ENCODE data around the gene JOSD2.
"Not testable (repeated sequence)": the region's sequence is repeated elsewhere in the genome, so short reads cannot be mapped to it uniquely, and the experiment has no call there.

Gene JOSD2

DNA sequence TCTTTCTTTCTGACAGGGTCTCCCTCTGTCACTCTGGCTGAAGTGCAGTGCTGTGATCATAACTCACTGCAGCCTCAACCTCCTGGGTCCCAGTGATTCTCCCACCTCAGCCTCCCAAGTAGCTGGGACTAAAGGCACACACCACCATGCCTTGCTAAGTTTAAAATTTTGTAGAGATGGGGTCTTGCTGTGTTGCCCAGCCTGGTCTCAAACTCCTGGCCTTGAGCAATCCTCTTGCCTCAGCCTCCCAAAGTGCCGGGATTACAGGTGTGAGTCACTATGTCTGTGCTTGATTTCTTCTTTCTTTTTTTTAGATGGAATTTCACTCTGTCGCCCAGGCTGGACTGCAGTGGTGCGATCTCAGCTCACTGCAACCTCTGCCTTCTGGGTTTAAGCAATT lies 17.1 kb upstream of the JOSD2 start:
- H3K9me3 Mint-ChIP-seq, H3K4me1 Mint-ChIP-seq, H3K4me3 Mint-ChIP-seq, H3K36me3 Mint-ChIP-seq, H3K27ac Mint-ChIP-seq, ATAC-seq: not testable (repeated sequence)
- H3K27me3 Mint-ChIP-seq, result peaks cover 50% of the 10 kb centered on the region

DNA sequence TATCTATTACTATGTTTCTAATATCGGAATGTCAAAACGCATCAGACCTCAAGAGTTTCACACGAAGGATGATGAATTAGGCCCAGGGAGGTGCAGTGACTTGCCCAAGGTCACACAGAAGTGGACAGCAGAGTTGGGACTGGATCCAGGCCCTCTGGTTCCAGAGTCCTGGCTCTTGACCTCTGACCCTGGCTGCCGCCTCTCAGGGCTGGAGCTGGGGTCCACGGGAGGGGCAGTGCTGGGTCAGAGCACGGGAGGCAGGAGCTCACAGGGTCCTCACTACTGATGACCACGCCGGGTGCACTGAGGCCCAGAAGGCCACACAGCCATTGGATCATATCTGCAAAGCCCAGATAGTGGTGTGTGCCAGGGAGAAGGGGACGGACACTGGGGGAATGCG lies 11.9 kb upstream of the JOSD2 start:
- ATAC-seq, result no peak
- Mint-ChIP-seq H3K4me1 (no peaks in the 10 kb centered on the region), H3K27me3 (peaks cover 7% of the 10 kb centered on the region), H3K36me3 (no peaks in the 10 kb centered on the region), H3K9me3 (no peaks in the 10 kb centered on the region), H3K4me3 (no peak overlapping the region), H3K27ac (no peak overlapping the region)

DNA sequence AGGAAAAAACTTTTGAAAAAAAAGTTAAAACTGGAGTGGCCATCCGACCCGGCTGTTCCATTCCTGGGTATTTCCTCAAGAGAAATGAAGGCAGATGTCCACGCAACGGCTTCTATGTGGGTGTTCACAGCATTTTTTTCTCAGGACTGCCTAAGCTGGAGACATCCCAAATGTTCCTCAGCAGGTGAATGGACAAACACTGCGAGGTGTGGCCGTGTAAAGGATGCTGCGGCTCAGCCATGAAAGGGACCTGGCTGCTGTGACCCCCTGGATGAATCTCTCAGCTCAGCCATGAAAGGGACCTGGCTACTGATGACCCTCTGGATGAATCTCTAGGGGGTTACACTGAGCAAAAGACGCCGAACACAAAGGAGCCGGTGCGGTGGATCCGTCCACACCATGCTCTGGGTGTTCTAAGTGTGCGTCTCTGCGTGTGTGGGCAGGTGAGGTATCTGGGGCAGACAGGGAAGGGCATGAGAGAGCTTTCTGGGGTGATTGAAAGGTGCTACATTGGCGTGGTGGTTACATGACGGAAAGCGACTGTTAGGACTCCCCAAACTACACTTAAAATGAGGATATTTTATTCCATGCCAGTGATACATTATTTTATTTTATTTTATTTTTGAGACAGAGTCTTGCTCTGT lies 10.0 kb upstream of the JOSD2 start:
- Mint-ChIP-seq H3K9me3 (no peaks in the 10 kb centered on the region), H3K4me3 (no peak overlapping the region), H3K36me3 (no peaks in the 10 kb centered on the region), H3K27ac (no peak overlapping the region), H3K4me1 (no peaks in the 10 kb centered on the region), H3K27me3 (peaks cover 5% of the 10 kb centered on the region)
- ATAC-seq, result no peak

DNA sequence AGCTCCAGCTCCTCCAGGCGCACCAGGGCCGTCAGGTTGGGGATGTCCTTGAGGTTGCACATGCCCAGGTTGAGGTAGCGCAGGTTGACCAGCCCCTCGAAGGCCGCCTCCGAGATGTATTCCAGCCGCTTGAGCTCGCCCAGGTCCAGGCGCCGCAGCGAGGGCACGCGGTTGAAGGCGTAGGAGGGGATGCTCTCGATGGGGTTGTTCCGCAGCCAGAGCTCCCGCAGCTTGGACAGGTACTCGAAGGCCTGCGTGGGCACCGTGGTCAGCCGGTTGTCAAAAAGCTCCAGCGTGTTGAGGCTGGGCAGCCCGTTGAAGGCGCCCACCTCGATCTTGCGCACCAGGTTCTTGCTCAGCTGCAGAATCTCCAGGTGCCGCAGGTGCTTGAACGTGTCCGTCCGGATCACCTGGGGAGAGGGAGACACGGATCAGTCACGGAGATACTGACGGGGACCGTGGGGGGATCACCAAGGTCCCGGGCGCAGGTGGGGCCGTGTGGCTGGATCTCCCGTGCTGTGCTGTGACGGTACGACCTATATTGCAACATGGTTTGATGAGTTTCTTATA lies 8.1 kb upstream of the JOSD2 start:
- Mint-ChIP-seq H3K27ac (no peak overlapping the region), H3K27me3 (peaks cover 19% of the 10 kb centered on the region), H3K9me3 (no peaks in the 10 kb centered on the region), H3K4me3 (no peak overlapping the region), H3K36me3 (no peaks in the 10 kb centered on the region), H3K4me1 (no peaks in the 10 kb centered on the region)
- ATAC-seq, result no peak

DNA sequence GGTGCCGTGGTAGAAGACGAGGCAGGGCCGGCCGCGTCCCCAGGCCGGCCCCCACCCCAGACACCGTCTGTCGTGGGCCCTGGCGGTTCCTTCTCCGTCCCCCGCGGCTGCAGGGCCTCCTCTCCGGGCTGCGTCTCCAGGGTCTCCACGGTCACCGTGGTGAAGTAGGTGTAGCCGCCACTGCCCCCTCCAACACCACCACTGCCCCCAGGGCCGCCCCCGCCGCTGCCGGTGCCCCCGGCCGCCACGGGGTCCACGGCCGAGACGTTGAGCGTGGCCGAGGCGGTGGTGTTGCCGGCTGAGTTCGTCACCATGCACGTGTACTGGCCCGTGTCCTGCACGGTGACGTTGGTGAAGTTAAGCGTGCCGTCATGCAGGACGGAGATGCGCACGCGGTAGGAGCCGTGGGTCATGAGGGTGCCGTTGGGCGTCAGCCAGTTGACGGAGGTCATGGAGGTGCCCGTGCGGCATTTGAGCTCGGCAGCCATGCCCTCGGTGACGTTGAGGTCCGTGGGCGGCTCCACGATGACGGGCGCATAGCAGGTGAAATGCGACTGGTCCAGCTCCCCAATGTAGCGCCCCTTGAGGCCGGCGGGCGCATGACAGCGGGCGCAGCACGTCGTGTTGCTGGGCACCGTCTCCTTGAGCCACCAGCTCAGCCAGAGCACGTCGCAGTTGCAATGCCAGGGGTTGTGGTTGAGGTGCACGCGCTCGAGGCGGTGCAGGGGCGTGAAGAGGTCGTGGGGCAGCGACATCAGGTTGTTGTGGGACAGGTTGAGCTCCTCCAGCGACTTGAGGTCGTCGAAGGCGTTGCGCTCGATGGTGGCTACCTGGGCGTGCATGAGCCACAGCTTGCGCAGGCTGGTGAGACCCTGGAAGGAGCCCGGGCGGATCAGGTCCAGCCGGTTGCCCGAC lies 7.4 kb upstream of the JOSD2 start:
- ATAC-seq, result peak; percentile 7
- Mint-ChIP-seq H3K9me3 (no peaks in the 10 kb centered on the region), H3K4me3 (no peak overlapping the region), H3K36me3 (no peaks in the 10 kb centered on the region), H3K27me3 (peaks cover 26% of the 10 kb centered on the region), H3K4me1 (no peaks in the 10 kb centered on the region), H3K27ac (no peak overlapping the region)

DNA sequence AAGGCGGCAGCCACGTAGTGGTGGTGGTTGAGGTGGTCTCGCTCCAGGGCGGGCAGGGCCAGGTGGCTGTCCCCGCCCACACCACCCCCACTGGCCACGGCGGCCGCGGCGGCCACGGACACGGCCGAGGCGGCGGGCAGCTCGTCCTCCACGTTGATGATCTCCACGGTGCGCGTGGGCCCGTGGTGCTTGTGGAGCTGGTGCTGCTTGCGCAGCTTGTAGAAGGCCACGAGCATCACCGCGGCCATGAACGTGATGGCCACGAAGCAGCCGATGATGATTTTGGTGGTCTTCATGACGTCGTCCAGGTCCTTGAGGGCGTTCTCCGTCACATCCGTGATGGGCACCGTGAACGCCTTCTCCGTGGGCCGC lies 6.7 kb upstream of the JOSD2 start:
- ATAC-seq, result no peak

DNA sequence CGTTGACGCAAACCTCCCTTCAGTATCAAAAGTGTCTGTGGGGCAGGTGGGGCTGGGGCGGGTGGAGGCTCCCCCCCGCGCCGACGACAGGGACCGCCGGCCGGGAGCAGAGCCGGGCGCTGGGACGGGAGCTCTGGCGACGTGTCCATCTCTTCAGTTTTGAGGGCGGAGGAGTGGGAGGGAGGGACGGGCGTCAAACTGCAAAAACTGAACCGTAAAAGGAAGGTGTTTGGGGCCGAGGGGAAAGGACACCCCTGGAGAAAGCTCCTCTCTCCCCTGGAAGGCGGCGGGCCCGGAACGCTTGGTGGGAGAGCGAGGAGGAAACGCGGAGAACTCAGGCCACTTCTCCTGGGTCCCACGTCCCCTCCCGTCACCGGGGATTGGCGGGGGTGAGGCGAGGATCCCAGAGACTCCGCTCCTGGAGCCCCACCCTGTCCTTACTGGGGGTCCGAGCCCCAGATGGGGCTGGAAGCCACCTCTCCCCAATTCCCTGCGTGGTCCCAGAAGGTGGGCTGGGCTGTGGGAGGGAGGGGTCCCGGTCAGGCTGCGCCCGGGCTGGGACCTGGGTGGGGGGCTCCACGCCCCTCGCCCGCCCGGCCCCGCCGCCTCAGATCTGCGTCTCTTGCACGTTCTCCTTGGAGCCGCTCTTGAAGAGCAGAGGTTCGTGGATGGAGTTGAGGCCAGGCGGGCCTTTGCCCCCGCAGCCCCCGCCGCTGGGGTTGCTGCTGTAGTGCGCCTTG lies 6.1 kb upstream of the JOSD2 start:
- no peaks in the 10 kb centered on the region for H3K4me1 Mint-ChIP-seq
- H3K27me3 Mint-ChIP-seq, result peaks cover 32% of the 10 kb centered on the region
- no peak overlapping the region for H3K4me3 Mint-ChIP-seq
- H3K27ac Mint-ChIP-seq, result no peak overlapping the region
- no peaks in the 10 kb centered on the region for H3K9me3 Mint-ChIP-seq
- no peaks in the 10 kb centered on the region for H3K36me3 Mint-ChIP-seq
- ATAC-seq, result no peak

More for the DNA sequence above, 6.7 kb upstream of the JOSD2 start:
- Mint-ChIP-seq H3K27ac (no peak overlapping the region), H3K4me1 (no peaks in the 10 kb centered on the region), H3K36me3 (no peaks in the 10 kb centered on the region), H3K9me3 (no peaks in the 10 kb centered on the region), H3K4me3 (no peak overlapping the region), H3K27me3 (peaks cover 32% of the 10 kb centered on the region)

DNA sequence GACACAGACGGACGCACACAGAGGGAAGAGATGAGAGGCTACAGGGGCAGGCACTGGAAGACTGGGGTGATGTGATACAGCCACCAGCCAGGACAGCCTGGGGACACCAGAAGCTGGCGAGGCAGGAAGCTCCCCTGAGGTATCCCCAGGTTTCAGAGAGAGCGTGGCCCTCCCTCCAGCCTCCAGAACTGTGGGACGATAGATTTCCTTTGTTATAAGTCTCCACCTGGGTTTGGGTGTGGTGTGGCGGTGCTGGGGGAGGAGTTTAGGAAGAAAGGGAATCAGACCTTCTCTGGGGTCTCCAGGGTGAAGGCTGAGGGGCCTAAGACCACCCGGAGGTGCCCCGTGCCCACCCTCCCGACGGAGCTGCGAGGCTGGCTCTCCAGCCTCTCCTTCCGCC lies 5.5 kb upstream of the JOSD2 start:
- H3K27me3 Mint-ChIP-seq, result peaks cover 32% of the 10 kb centered on the region
- H3K27ac Mint-ChIP-seq, result no peak overlapping the region
- H3K36me3 Mint-ChIP-seq, result no peaks in the 10 kb centered on the region
- peaks cover under 1% of the 10 kb centered on the region for H3K9me3 Mint-ChIP-seq
- ATAC-seq, result no peak
- peaks cover 6% of the 10 kb centered on the region for H3K4me1 Mint-ChIP-seq
- no peak overlapping the region for H3K4me3 Mint-ChIP-seq

DNA sequence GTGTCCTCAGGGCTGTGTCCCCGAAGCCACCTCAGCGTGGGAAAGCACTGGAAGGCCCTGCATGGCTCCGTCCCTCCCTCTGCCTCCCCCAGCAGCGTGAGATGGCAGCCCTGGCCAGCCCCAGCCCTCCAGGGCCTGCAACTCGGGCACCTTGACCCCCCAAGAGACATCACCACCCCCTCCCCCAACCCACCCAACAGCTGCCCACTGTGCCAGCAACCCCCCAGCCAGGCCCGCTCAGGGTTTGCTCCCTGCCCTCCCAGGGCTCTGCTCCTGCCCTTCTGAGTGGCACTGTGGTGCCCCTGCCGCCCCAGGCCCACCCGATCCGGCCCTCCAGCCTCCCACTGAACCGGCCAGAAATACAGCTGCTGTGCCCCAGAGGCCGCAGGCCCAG lies 4.2 kb upstream of the JOSD2 start:
- Mint-ChIP-seq H3K4me1 (peaks cover 17% of the 10 kb centered on the region), H3K27ac (no peak overlapping the region), H3K4me3 (no peak overlapping the region), H3K27me3 (peaks cover 32% of the 10 kb centered on the region), H3K36me3 (no peaks in the 10 kb centered on the region), H3K9me3 (peaks cover 2% of the 10 kb centered on the region)
- ATAC-seq, result no peak

DNA sequence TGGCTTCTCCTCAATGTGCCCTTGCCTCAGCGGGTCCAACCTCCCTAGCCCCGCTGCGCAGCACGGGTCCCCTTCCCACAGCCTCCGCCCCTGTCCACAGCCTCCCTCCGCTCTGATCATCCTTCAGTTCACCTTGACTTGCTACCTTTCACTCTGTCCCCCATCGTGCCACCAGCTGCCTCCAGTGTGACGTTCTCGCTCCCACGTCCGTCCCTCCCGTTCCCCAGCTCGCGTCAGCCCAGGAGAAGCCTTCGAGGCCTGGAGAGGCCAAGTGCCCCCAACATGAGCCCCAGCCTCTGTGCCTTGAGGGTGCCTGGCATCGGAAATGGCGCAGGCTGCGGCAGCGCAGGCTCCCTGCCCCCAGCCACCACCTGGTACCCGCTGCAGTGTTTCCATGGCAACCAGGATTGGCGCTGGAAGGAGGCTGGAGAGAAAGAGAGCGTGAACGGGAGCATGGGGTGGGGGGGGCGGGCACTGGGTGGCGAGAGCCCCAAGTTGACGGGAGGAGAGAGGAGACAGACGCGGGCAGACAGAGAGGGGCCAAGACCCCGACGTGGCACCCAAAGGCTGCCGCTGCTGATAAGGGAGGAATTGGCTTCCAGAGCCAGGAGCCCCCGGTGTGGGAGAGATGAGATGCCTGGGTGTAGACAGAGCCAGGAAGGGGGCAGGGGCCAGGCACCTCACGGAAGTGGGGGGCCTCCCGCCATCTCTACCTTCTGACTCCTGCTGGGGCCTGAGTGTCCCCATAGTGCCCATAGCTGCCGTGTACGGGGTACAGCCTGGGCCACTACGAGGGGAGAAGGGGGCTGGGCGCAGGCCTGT lies 3.6 kb upstream of the JOSD2 start:
- H3K9me3 Mint-ChIP-seq, result peaks cover 2% of the 10 kb centered on the region
- H3K27me3 Mint-ChIP-seq, result peaks cover 32% of the 10 kb centered on the region
- ATAC-seq, result no peak
- no peaks in the 10 kb centered on the region for H3K36me3 Mint-ChIP-seq
- H3K4me1 Mint-ChIP-seq, result peaks cover 17% of the 10 kb centered on the region
- H3K27ac Mint-ChIP-seq, result no peak overlapping the region
- no peak overlapping the region for H3K4me3 Mint-ChIP-seq

DNA sequence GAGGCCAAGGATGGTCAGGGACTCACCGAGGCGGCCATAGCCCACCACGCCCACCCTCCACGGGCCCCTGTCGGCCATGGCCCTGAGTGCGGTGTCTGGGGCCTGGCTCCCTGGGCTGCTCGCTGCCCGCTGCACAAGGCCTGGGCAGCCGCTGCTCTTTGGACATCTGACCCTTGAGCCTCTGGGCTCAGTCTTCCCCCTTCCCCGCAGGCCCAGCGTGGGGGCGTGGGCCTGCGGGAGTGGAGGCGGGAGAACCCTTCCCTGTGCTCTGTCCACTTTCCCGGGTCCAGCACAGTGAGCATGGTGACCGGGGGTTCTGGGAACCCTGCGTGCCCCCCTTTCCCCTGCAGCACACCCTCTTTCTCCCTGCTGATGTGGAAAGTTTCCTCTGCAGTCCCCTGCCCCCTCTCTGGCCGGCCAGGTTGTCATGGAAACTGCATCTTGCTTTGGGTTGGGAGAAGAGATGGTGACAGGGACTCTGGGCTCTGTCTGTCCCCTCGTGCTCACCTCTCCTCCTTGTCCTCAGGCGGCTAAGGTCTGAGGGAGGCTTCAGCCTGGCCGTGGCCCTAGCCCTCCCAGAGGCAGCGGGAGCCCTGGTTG lies 2.9 kb upstream of the JOSD2 start, which contains the start of gene ASPDH:
Gene ASPDH, minus strand, starts transcription at position 168 of the 600 bp plus-strand sequence. Its CDS starts 90 bp downstream, at position 78.
- Mint-ChIP-seq H3K4me3 (no peak within 1 kb of the TSS), H3K9me3 (peaks cover 2% of the 10 kb centered on the region), H3K36me3 (no peaks in the 10 kb centered on the region), H3K27me3 (peaks cover 32% of the 10 kb centered on the region), H3K27ac (no peak within 1 kb of the TSS), H3K4me1 (peaks cover 24% of the 10 kb centered on the region)
- ATAC-seq, result no peak

DNA sequence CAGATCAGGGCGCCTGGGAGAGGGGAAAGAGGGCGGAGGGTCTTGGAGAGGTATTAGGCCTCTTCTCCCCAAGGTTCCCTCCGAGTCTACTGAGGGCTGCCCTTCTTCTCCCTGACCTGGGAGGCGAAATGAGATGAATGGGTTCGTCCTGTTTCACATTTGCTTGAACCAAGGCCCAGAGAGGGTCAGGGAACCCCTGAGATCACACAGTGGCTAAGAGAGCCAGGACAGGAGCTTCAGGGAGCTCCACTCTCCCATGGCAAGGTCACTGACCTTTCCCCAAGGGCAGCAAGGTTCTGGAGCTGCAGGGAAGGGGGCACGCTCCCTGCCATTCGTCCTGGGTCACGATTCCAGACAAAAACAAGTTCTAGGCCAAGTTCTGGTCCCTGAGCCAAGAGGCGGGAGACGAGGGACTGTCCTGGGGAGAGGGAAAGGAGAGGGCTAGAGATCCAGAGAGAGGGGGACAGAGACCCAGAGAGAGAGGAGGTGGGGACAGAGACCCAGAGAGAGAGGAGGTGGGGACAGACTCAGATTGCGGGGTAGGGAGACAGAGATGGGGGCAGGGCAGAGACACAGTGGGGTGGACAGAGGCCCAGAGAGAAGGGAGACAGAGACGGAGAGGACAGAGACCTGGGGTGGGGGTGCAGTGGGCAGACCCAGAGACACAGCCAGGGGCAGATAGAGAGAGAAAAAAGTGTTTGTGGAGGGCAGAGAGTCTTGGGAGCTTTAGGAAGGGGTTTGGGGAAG lies 2.2 kb upstream of the JOSD2 start:
- peaks cover 32% of the 10 kb centered on the region for H3K27me3 Mint-ChIP-seq

DNA sequence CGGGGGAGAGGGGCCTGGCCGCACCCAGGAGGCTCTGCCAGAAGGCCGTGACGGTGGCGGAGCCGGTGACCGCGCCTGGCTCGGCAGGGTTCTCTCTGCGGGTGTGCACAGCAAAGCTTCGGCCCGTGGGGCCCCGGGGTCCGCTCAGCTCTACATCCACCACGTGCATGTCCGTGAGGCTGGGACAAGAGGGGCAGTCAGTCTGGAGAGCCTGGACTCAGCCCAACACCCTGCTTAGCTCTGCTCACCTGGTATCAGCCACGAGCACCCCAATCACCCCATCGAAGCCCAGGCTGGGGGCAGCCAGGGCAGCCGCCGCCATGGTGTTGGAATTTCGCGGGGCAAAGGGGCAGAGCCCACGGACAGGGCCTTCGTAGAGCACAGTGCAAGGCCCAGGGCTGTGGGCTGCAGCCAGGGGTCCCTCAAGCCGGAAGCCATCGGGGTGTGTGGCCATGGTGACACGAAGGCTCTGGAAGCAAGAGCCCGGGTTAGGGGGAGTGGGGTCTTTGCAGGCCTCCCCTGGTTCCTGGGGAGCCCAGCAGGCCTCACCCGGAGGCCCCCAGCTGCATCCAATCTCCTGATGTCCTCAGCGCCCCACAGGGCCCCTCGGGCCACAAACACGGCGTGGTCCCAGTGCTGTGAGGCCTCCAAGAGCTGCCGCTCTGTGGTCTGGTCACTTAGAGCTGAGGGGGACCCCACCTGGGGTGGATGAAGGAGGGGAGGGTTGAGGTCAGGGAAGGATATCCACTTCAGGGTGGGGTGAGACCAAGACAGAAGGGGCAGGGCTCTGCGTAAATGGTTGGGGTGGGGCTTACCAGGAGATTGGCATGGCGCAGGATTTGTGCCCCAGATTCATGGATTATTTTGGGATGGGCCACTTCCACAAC lies 1.4 kb upstream of the JOSD2 start:
- H3K9me3 Mint-ChIP-seq, result peaks cover 2% of the 10 kb centered on the region
- no peak overlapping the region for H3K4me3 Mint-ChIP-seq
- ATAC-seq, result no peak
- peaks cover 28% of the 10 kb centered on the region for H3K4me1 Mint-ChIP-seq
- H3K36me3 Mint-ChIP-seq, result peaks cover 9% of the 10 kb centered on the region
- peaks cover 32% of the 10 kb centered on the region for H3K27me3 Mint-ChIP-seq
- H3K27ac Mint-ChIP-seq, result peak overlapping the region; percentile 89

More for the DNA sequence above, 2.2 kb upstream of the JOSD2 start:
- Mint-ChIP-seq H3K4me1 (peaks cover 28% of the 10 kb centered on the region), H3K9me3 (peaks cover 2% of the 10 kb centered on the region), H3K4me3 (no peak overlapping the region), H3K36me3 (peaks cover 1% of the 10 kb centered on the region), H3K27ac (no peak overlapping the region)
- ATAC-seq, result no peak

All from stimulated activated memory B cell treated with anti-CD40 and anti-IgM and Interleukin-4, amounts not matched to agents 10 μg/mL and 1 μg/mL and 100 μg/mL, for 72 hours (primary cell).